Measurements from ENCODE around the gene DCBLD1. TPM values are rescaled to one million over a fixed set of nuclear protein-coding genes. Genes with fewer than 3 reads are reported as not detected.

Gene DCBLD1
- total and polyA plus RNA-seq, 2 donors (not counting 3 experiments of a cell fraction or from before 2014, with no cell fraction given): 30.2 to 44.3 TPM

DNA sequence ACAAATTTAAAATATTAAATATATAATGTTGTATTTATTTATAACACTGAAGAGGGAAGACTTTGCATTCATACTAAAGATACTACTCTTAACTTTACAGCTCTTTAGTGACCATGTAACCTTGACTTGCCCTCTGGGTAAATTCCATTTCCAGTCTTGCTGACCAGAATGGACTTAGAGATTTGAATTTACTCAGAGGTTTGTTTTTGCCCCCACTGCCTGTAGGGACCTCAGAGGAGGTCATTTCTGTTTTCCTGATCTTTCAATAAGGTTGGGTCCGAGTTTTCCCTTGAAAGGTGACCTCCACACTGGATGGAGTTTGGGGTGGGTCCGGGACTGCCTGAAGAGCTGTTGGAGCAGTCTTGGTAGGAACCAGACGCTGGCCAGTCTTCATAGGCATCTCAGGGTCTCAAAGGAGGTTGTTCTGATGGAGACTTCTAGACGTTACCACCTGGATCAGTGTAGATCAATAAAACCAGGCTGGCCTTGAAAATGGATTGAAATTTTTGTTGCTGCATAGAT, 26.0 kb downstream of the DCBLD1 start:
- no peak overlapping the region for H3K4me3 ChIP-seq (replicated peaks in 1 of 3; ENCODE audit: insufficient read depth in 1 of 3, low read depth in 1 of 3, low read length in 3 of 3)
- H3K4me1 ChIP-seq (ENCODE audit: control insufficient read depth, extremely low read depth, insufficient read depth, low read length): peaks cover 8% of the 10 kb centered on the region
- H3K9me3 ChIP-seq (replicated peaks; ENCODE audit: control insufficient read depth, insufficient read depth, low read length): no peaks in the 10 kb centered on the region
- peaks cover 44% of the 10 kb centered on the region for H3K79me2 ChIP-seq (ENCODE audit: control insufficient read depth, insufficient read depth, low read length)
- dilution Hi-C loops (cut with MboI; ENCODE audit: extremely low pct_ligation_motif_present, low sequenced_read_pairs): no loop called here
- H3K9me1 ChIP-seq (replicated peaks; ENCODE audit: control insufficient read depth, extremely low read depth, insufficient read depth, low read length): no peaks in the 10 kb centered on the region
- H3K27me3 ChIP-seq (ENCODE audit: control insufficient read depth in 2 of 2, insufficient read depth in 2 of 2, low read length in 2 of 2): no peaks in the 10 kb centered on the region
- no peak overlapping the region for H3K27ac ChIP-seq (ENCODE audit: insufficient read depth, low read depth, low read length)
- ChIA-PET CTCF (no interaction called here), POLR2A (no interaction called here)
- TF ChIP-seq JUN (IDR thresholded peaks at IDR 0.05; ENCODE audit: borderline replicate concordance, insufficient read depth, insufficient read length, low read depth): no peak
- TF ChIP-seq CTCF (IDR thresholded peaks at IDR 0.05; ENCODE audit: extremely low read depth in 1 of 2, insufficient read depth in 1 of 2, low read depth in 1 of 2, low read length in 2 of 2): no peak
- no peak for TF ChIP-seq GATA2 (IDR thresholded peaks at IDR 0.05; ENCODE audit: insufficient read depth, insufficient read length, low read depth, low read length)
- no peak for TF ChIP-seq EZH2 (IDR thresholded peaks at IDR 0.05; ENCODE audit: borderline replicate concordance, low read depth, low read length, severe bottlenecking)
- TF ChIP-seq POLR2A (IDR thresholded peaks at IDR 0.05; ENCODE audit: low read depth, low read length): no peak
- no peak for TF ChIP-seq FOS (IDR thresholded peaks at IDR 0.05; ENCODE audit: borderline replicate concordance, insufficient read depth, low read length)
- TF ChIP-seq, protein P1, sequence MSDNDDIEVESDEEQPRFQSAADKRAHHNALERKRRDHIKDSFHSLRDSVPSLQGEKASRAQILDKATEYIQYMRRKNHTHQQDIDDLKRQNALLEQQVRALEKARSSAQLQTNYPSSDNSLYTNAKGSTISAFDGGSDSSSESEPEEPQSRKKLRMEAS (IDR thresholded peaks at IDR 0.05; ENCODE audit: insufficient read depth, insufficient read length): no peak
- no peak for TF ChIP-seq POLR2AphosphoS5 (IDR thresholded peaks at IDR 0.05; ENCODE audit: insufficient read depth, low read depth, low read length)
- no peak for TF ChIP-seq MYC (IDR thresholded peaks at IDR 0.05; ENCODE audit: low read depth, low read length)
- peaks cover 5 to 11% of the 10 kb centered on the region in 2 experiments for H3K36me3 ChIP-seq (ENCODE audit: control insufficient read depth in 2 of 2, extremely low read depth in 1 of 2, insufficient read depth in 2 of 2, low read length in 2 of 2)
- no peak for FAIRE-seq
- no TSS peak for BruUV-seq (replicated peaks)
- intact Hi-C loops (cut with micrococcal nuclease): no loop called here
- H2AFZ ChIP-seq (ENCODE audit: low read depth, low read length): no peak overlapping the region
- no peaks in the 10 kb centered on the region for H4K20me1 ChIP-seq (replicated peaks; ENCODE audit: control insufficient read depth, extremely low read depth, insufficient read depth, low read length)
- DNase-seq (ENCODE audit: low read depth, low spot score): no peak
- no peak overlapping the region for H3K9ac ChIP-seq (replicated peaks; ENCODE audit: extremely low read depth, insufficient read depth, low read length)
- H3K4me2 ChIP-seq (ENCODE audit: insufficient read depth, low read length): no peak overlapping the region

Measured in endothelial cell of umbilical vein (primary cell).